HepG2 (cell line): ENCODE results near the gene MRPS14. TPM values are rescaled to one million over a fixed set of nuclear protein-coding genes. Genes with fewer than 3 reads are reported as not detected.

ENCODE experiments used
- ASH2L ChIP-seq: fragments of 300-600, 200-600 bp; sonication (generic); IDR thresholded peaks from 2 replicates; pipeline ENCODE4 v1.7.0; 2017; ENCODE audit warnings: low read depth, mild to moderate bottlenecking, moderate library complexity, mixed read lengths, low read length; ENCODE audit not compliant: insufficient read length
- CENPT ChIP-seq: sonication (generic); formaldehyde crosslinking; IDR thresholded peaks from 2 replicates; pipeline ENCODE4 v1.8.0; 2022; ENCODE audit warnings: low read depth, mild to moderate bottlenecking, moderate library complexity, missing genetic modification reagents
- ISX ChIP-seq: sonication (generic); formaldehyde crosslinking; conservative IDR thresholded peaks from 2 replicates; pipeline ENCODE4 v1.5.0; 2020; ENCODE audit warnings: missing genetic modification reagents
- MED1 ChIP-seq: sonication (generic); formaldehyde crosslinking; IDR thresholded peaks from 2 replicates; pipeline ENCODE4 v1.4.0; 2020; ENCODE audit warnings: missing genetic modification reagents
- MIER2 ChIP-seq: IDR thresholded peaks from 2 replicates; pipeline ENCODE4 v1.6.1; 2016; ENCODE audit warnings: missing biosample characterization, missing genetic modification reagents
- RBM39 ChIP-seq: fragments of 200-400 bp; formaldehyde crosslinking; IDR thresholded peaks from one replicate; pipeline ENCODE4 v1.6.1; 2018; ENCODE audit warnings: antibody characterized with exemption, mild to moderate bottlenecking, low read depth, low read length; ENCODE audit not compliant: poor library complexity, severe bottlenecking
- SOX13 ChIP-seq, 3 experiments: fragments of 450-650 bp in 1 of 3; sonication (generic) in 1 of 3; formaldehyde crosslinking in 1 of 3; IDR thresholded peaks in 2 of 3; conservative IDR thresholded peaks in 1 of 3; 2 replicates each; pipeline versions ENCODE4 v1.5.0 to v1.6.1; 2016 to 2020; ENCODE audit warnings: antibody characterized with exemption in 1 of 3, mild to moderate bottlenecking in 1 of 3, missing compliant biosample characterization in 1 of 3, missing genetic modification reagents in 1 of 3, moderate library complexity in 1 of 3
- ZBTB3 ChIP-seq: sonication (generic); formaldehyde crosslinking; IDR thresholded peaks from 2 replicates; pipeline ENCODE4 v1.4.0; 2020; ENCODE audit warnings: low read depth, mild to moderate bottlenecking, moderate library complexity, missing genetic modification reagents, borderline replicate concordance
- ZNF367 ChIP-seq: sonication (generic); formaldehyde crosslinking; IDR thresholded peaks from 2 replicates; pipeline ENCODE4 v1.4.0; 2020; ENCODE audit warnings: missing genetic modification reagents, borderline replicate concordance
- ZSCAN29 ChIP-seq: sonication (generic); formaldehyde crosslinking; conservative IDR thresholded peaks from 2 replicates; pipeline ENCODE4 v1.4.0; 2020; ENCODE audit warnings: mild to moderate bottlenecking, missing genetic modification reagents
- polyA plus RNA-seq, 8 experiments: library from polyadenylated mRNA; depleted of rRNA in 3 of 8; stranded (reverse) in 7 of 8; unstranded in 1 of 8; fragments of >200 nt; fragmentation: Illumina TruSeq in 4 of 8; extraction: Trizol in 4 of 8; gene quantifications; 2 replicates each; pipeline versions ENCODE4 v1.2.1 to v1.2.3, GENCODE V29; 2011 to 2016; ENCODE audit warnings: low read depth in 4 of 8, missing spikeins in 1 of 8, mixed read lengths in 1 of 8; ENCODE audit not compliant: insufficient read depth in 1 of 8
- total RNA-seq, 5 experiments: library from RNA; depleted of rRNA; stranded (reverse); fragments of >200 nt; fragmentation: Illumina TruSeq; extraction: Trizol; gene quantifications; 2 replicates each; pipeline ENCODE4 v1.2.3, GENCODE V29; 2016; ENCODE audit warnings: low read depth in 1 of 5
- TF ChIP-seq, protein P1 (sequence below): sonication (generic); formaldehyde crosslinking; IDR thresholded peaks from 2 replicates; pipeline ENCODE4 v1.4.0; 2020; ENCODE audit warnings: mild to moderate bottlenecking, missing genetic modification reagents
- TF ChIP-seq, protein P2 (sequence below): sonication (generic); formaldehyde crosslinking; IDR thresholded peaks from 2 replicates; pipeline ENCODE4 v1.5.0; 2020; ENCODE audit warnings: missing genetic modification reagents
- TF ChIP-seq, protein P3 (sequence below): sonication (generic); formaldehyde crosslinking; conservative IDR thresholded peaks from 2 replicates; pipeline ENCODE4 v1.4.0; 2020; ENCODE audit warnings: missing genetic modification reagents
- TF ChIP-seq, protein P4 (sequence below): IDR thresholded peaks from 2 replicates; pipeline ENCODE4 v1.6.1; 2016; ENCODE audit warnings: missing biosample characterization, missing genetic modification reagents, low read depth
- TF ChIP-seq, protein P5 (sequence below): sonication (generic); formaldehyde crosslinking; IDR thresholded peaks from 2 replicates; pipeline ENCODE4 v1.4.0; 2020; ENCODE audit warnings: missing genetic modification reagents, borderline replicate concordance
- TF ChIP-seq, protein P6 (sequence below): sonication (generic); formaldehyde crosslinking; IDR thresholded peaks from 2 replicates; pipeline ENCODE4 v1.5.0; 2020; ENCODE audit warnings: missing genetic modification reagents

The MRPS14 gene
- total and polyA plus RNA-seq, 2 of the 13 experiments (the other 11 are each of a cell fraction or from before 2014, with no cell fraction given) = 36.6 to 43.2 TPM

DNA sequence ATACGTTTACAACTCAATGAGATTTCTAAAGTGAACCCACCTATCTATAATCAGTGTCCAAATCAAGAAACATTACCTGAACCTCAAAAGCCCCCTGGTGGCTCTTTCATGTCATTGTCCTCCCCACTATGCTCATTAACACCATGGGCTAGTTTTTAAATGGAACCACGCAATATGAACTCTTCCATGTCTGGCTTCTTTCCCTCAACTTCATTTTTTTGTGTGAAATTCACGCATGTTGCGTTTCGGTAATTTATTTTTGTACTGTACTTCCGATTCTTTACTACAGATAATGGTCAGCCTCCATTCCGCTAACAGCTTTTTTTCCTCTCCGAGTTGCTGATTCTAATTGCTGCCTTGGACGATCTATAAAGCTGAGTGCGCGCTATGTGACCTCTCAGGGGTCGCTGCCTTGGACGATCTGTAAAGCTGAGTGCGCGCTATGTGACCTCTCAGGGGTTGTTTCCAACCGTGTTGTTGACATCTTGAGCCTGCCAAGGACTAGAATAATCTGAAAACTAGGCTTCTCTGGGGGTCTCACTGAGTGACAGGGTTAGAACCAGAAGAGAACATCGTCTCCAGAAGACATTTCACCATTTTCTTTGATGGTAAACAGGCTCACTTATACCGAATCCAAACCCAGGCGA lies 24.5 kb downstream of the MRPS14 start (continued):
- TF ChIP-seq, protein P1, sequence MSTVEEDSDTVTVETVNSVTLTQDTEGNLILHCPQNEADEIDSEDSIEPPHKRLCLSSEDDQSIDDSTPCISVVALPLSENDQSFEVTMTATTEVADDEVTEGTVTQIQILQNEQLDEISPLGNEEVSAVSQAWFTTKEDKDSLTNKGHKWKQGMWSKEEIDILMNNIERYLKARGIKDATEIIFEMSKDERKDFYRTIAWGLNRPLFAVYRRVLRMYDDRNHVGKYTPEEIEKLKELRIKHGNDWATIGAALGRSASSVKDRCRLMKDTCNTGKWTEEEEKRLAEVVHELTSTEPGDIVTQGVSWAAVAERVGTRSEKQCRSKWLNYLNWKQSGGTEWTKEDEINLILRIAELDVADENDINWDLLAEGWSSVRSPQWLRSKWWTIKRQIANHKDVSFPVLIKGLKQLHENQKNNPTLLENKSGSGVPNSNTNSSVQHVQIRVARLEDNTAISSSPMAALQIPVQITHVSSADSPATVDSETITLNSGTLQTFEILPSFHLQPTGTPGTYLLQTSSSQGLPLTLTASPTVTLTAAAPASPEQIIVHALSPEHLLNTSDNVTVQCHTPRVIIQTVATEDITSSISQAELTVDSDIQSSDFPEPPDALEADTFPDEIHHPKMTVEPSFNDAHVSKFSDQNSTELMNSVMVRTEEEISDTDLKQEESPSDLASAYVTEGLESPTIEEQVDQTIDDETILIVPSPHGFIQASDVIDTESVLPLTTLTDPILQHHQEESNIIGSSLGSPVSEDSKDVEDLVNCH (CRISPR knock-in tag) = no peak
- TF ChIP-seq CENPT (CRISPR knock-in tag) (no peak), SOX13 (IDR thresholded peaks at IDR 0.05) (no peak), SOX13 (CRISPR knock-in tag; conservative IDR thresholded peaks at IDR 0.05 in 1 of 2, IDR thresholded peaks at IDR 0.05 in 1 of 2) (no peak), ISX (peak; percentile 81; the same call in 1 of the 2 replicates), ASH2L (peak; percentile 17), ZSCAN29 (no peak), RBM39 (peak; percentile 6), ZNF367 (CRISPR knock-in tag) (peak; percentile 64; the same call in 1 of the 2 replicates), MIER2 (CRISPR knock-in tag) (no peak), ZBTB3 (CRISPR knock-in tag) (no peak), MED1 (CRISPR knock-in tag) (peak; percentile 6; the same call in 1 of the 2 replicates)
- TF ChIP-seq, protein P2, sequence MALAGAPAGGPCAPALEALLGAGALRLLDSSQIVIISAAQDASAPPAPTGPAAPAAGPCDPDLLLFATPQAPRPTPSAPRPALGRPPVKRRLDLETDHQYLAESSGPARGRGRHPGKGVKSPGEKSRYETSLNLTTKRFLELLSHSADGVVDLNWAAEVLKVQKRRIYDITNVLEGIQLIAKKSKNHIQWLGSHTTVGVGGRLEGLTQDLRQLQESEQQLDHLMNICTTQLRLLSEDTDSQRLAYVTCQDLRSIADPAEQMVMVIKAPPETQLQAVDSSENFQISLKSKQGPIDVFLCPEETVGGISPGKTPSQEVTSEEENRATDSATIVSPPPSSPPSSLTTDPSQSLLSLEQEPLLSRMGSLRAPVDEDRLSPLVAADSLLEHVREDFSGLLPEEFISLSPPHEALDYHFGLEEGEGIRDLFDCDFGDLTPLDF (CRISPR knock-in tag) = peak; percentile 66
- TF ChIP-seq, protein P3, sequence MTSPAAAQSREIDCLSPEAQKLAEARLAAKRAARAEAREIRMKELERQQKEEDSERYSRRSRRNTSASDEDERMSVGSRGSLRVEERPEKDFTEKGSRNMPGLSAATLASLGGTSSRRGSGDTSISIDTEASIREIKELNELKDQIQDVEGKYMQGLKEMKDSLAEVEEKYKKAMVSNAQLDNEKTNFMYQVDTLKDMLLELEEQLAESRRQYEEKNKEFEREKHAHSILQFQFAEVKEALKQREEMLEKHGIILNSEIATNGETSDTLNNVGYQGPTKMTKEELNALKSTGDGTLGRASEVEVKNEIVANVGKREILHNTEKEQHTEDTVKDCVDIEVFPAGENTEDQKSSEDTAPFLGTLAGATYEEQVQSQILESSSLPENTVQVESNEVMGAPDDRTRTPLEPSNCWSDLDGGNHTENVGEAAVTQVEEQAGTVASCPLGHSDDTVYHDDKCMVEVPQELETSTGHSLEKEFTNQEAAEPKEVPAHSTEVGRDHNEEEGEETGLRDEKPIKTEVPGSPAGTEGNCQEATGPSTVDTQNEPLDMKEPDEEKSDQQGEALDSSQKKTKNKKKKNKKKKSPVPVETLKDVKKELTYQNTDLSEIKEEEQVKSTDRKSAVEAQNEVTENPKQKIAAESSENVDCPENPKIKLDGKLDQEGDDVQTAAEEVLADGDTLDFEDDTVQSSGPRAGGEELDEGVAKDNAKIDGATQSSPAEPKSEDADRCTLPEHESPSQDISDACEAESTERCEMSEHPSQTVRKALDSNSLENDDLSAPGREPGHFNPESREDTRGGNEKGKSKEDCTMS = no peak
- TF ChIP-seq, protein P4, sequence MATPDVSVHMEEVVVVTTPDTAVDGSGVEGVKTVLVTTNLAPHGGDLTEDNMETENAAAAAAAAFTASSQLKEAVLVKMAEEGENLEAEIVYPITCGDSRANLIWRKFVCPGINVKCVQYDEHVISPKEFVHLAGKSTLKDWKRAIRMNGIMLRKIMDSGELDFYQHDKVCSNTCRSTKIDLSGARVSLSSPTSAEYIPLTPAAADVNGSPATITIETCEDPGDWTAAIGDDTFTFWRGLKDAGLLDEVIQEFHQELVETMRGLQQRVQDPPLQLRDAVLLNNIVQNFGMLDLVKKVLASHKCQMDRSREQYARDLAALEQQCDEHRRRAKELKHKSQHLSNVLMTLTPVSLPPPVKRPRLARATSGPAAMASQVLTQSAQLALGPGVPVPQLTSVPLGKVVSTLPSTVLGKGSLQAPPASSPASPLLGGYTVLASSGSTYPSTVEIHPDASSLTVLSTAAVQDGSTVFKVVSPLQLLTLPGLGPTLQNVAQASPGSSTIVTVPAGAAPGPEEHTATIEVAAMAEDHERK (CRISPR knock-in tag) = no peak
- TF ChIP-seq, protein P5, sequence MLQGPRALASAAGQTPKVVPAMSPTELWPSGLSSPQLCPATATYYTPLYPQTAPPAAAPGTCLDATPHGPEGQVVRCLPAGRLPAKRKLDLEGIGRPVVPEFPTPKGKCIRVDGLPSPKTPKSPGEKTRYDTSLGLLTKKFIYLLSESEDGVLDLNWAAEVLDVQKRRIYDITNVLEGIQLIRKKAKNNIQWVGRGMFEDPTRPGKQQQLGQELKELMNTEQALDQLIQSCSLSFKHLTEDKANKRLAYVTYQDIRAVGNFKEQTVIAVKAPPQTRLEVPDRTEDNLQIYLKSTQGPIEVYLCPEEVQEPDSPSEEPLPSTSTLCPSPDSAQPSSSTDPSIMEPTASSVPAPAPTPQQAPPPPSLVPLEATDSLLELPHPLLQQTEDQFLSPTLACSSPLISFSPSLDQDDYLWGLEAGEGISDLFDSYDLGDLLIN = 0 out of 2 replicates have a peak, but pooled peaks have one; percentile 36
- TF ChIP-seq, protein P6, sequence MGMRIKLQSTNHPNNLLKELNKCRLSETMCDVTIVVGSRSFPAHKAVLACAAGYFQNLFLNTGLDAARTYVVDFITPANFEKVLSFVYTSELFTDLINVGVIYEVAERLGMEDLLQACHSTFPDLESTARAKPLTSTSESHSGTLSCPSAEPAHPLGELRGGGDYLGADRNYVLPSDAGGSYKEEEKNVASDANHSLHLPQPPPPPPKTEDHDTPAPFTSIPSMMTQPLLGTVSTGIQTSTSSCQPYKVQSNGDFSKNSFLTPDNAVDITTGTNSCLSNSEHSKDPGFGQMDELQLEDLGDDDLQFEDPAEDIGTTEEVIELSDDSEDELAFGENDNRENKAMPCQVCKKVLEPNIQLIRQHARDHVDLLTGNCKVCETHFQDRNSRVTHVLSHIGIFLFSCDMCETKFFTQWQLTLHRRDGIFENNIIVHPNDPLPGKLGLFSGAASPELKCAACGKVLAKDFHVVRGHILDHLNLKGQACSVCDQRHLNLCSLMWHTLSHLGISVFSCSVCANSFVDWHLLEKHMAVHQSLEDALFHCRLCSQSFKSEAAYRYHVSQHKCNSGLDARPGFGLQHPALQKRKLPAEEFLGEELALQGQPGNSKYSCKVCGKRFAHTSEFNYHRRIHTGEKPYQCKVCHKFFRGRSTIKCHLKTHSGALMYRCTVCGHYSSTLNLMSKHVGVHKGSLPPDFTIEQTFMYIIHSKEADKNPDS (CRISPR knock-in tag) = no peak
